GM15510 (cell line): ENCODE results near the gene SFXN3.

ENCODE experiments used
- POLR2A ChIP-seq: IDR thresholded peaks from 3 replicates; pipeline ENCODE4 v1.6.1; 2011; ENCODE audit warnings: borderline replicate concordance; ENCODE audit not compliant: insufficient read length; ENCODE audit errors: extremely low read depth

The SFXN3 gene

GRCh38 chr10:101050208-101051069 lies 19.4 kb downstream of the SFXN3 start:
- no peak for TF ChIP-seq POLR2A

- TF ChIP-seq POLR2A: no peak
Observed at GRCh38 chr10:101052285-101052684, 21.3 kb downstream of the SFXN3 start.

GRCh38 chr10:101053516-101053915 lies 22.5 kb downstream of the SFXN3 start:
- TF ChIP-seq POLR2A: no peak

- no peak for TF ChIP-seq POLR2A
Observed at GRCh38 chr10:101054351-101054750, 23.3 kb downstream of the SFXN3 start.

GRCh38 chr10:101054876-101055275 lies 23.8 kb downstream of the SFXN3 start:
- TF ChIP-seq POLR2A: no peak

GRCh38 chr10:101055411-101055810 lies 24.4 kb downstream of the SFXN3 start:
- TF ChIP-seq POLR2A: no peak

- TF ChIP-seq POLR2A: no peak
Observed at GRCh38 chr10:101056365-101057151, 25.5 kb downstream of the SFXN3 start.

GRCh38 chr10:101060036-101060950 lies 29.3 kb downstream of the SFXN3 start:
- no peak for TF ChIP-seq POLR2A

GRCh38 chr10:101060951-101061623 lies 30.1 kb downstream of the SFXN3 start:
- peak; percentile 56 for TF ChIP-seq POLR2A

- TF ChIP-seq POLR2A: no peak
Observed at GRCh38 chr10:101061624-101062231, 30.7 kb downstream of the SFXN3 start, which contains the start of gene KAZALD1. Gene KAZALD1 (plus strand): TSS chr10:101061989. CDS start chr10:101062593, 604 bp downstream.

- peak; percentile 33 for TF ChIP-seq POLR2A
Observed at GRCh38 chr10:101062232-101063049, 31.4 kb downstream of the SFXN3 start.

- TF ChIP-seq POLR2A: no peak
Observed at GRCh38 chr10:101063050-101063525, 32.1 kb downstream of the SFXN3 start.
